Fibroblast of lung (primary cell): ENCODE data around the gene CLUH.

Experiments used
- CTCF ChIP-seq, 2 donors: IDR thresholded peaks in 1 of 2; conservative IDR thresholded peaks in 1 of 2; 1 replicate in 1 of 2; 2 replicates in 1 of 2; pipeline ENCODE4 v1.5.1; 2011 to 2012; ENCODE audit warnings: low read length in 2 of 2, control low read depth in 1 of 2, inconsistent platforms in 1 of 2, low read depth in 1 of 2, mild to moderate bottlenecking in 1 of 2
- EZH2 ChIP-seq: IDR thresholded peaks from 2 replicates; pipeline ENCODE4 v1.5.1; 2012; ENCODE audit warnings: low read length, control low read depth, mild to moderate bottlenecking; ENCODE audit errors: missing control alignments

DNA sequence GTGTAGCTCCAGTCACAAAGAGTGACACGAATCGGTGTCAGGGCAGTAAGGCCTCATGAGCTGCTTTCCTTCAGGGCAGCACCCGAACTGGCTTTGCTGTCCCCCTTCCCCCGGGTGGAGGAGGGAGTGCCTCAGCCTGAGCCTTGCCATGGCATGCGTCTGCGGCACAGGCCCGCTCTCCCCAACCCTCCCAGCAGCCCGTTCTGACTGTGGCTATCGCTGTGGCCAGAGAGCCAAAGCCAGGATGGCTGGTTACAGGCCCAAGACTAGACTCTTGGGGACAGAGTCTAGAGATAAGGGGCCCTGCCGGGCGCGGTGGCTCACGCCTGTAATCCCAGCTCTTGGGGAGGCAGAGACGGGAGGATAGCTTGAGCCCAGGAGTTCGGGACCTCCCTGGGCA lies 25.9 kb downstream of the CLUH start:
- no peak for TF ChIP-seq CTCF (conservative IDR thresholded peaks at IDR 0.05 in 1 of 2, IDR thresholded peaks at IDR 0.05 in 1 of 2; ENCODE audit: low read depth in 1 of 2, low read length in 2 of 2)
- TF ChIP-seq EZH2: no peak
